HS-5 (cell line): ENCODE data around the gene VKORC1.
A peak's percentile ranks its signal among the peaks of the same experiment; 100 is the strongest.
"Not testable (repeated sequence)": the region's sequence is repeated elsewhere in the genome, so short reads cannot be mapped to it uniquely, and the experiment has no call there.

ENCODE experiments used
- DNase-seq: peaks from one replicate; pipeline ENCODE4 v3.0.0-alpha.2; 2012; ENCODE audit warnings: low read depth

Gene VKORC1

DNA sequence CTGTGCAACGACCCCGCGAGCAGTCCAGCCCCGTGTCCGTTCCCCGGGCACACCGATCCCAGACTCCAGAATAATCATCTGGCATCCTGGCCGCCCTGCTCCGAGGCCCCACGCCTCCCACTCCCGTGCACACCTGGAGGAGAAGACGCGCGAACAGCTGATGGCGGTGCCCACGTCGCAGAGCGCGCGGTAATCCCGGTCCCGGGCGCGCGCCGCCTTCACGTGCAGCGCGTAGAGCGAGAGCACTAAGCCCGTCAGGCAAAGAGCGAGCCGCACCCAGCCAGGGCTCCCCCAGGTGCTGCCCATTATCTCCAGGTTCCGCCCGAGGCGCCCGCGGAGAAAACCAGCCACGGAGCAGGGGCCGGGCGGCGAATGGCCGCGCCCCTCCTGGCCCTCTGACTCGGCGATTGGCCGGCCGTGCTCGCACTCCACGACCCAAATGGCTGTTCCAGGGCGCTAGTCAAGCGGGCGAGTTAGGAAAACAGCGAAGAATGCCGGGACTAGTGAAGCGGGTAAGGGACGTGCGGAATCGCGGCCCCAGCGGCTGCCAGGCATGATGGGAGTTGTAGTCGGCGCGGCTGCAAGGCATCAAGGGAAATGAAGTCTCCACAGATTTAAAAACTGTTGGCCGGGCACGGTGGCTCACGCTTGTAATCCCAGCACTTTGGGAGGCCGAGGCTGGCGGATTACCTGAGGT, at the start of gene VKORC1:
VKORC1 (minus strand) TSS at position 374 of the 697 bp plus-strand sequence; CDS start at position 306, 68 bp downstream.
- peak; percentile 96 for DNase-seq

DNA sequence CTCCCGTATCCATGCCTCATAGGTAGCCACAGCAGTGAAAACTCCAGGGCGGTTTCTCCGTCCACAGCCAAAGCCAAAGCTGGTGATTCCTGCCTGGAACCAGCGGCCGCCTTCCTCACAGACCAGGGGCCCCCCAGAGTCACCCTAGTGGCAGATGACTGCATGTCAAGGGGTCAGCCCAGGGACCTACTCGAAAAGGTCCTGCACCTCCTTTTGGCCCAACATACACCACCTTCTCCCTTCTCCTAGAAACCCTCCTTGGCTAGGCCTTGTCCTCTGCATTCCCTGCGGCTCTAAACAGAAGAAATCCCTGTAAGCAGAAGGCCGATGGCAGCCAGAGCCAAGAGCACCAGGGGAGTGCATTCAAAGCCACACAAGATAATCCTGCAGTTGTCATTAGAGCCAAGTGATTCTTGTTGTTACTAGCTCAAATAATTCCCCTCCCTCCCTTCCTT, 49.1 kb upstream of the VKORC1 start:
- no peak for DNase-seq

DNA sequence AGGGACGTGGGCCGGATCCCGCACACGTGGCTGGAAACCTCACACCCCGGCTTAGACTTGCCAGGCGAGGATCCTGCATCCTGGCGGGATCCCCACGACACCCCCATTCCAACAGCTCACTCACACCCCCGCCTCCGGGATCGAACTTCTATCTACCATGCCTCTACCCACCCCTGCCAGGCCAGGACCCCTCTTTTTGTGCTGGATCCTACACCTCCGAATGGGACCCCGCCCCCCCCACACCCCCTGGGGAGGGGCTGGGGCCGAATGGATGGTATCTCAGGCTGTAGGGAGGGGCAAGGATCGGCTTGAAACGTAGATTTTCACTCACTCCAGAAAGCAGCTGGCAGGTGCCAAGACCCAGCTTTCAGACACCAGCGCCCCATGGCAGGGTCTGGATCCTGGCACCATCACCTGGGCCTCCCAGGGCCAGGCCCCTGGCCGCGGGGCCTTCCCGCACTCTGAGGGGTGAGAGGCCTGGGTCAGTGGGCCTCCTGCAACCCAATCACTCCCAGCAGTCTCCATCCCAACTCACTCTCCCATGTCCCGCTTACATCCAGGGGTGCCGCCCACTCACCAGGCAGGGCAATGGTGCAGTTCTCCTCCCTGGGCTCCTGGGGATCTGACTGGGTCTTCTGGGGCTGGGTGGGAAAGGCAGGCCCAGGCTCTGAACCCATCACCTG, 48.6 kb upstream of the VKORC1 start:
- no peak for DNase-seq

DNA sequence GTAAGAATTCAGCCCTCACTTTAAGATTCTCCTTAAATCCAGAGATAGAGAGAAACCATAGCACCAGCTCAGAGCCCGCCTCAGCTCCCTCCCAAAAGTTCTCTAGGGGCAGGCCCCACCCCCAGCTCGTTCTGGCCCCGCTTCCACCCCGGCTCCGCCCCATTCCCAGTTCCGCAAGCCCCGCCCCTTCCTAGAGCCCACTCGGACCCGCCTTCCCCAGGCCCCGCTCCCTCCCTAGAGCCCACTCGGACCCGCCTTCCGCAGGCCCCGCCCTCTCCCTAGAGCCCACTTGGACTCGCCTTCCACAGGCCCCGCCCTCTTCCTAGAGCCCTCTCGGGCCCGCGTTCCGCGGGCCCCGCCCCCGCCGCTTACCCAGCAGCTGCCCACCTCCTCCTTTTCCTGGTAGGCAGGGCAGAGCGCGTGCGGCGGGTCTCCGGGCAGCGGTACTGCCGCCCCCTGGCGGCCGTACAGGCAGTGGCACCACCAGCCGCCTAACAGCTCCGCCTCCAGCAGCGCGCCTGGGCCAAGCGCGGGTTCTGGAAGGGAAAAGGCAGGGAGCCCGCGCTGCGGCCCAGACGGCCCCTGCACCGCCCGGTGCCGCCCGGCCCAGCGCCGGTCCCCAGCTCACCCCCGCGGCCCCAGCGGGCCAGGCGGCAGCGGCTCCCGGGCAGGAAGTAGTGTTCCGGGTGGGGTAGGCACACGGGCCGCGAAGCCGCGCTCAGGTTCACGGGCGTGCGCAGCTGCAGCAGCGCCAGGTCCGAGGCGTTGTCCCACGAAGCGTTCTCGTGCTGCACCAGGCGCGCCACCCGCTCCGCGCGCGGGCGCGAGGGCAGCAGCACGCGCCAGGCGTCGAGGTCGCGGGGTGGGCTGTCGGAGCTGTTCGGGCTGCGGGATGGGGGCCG, 47.8 kb upstream of the VKORC1 start:
- peak; percentile 94 for DNase-seq

DNA sequence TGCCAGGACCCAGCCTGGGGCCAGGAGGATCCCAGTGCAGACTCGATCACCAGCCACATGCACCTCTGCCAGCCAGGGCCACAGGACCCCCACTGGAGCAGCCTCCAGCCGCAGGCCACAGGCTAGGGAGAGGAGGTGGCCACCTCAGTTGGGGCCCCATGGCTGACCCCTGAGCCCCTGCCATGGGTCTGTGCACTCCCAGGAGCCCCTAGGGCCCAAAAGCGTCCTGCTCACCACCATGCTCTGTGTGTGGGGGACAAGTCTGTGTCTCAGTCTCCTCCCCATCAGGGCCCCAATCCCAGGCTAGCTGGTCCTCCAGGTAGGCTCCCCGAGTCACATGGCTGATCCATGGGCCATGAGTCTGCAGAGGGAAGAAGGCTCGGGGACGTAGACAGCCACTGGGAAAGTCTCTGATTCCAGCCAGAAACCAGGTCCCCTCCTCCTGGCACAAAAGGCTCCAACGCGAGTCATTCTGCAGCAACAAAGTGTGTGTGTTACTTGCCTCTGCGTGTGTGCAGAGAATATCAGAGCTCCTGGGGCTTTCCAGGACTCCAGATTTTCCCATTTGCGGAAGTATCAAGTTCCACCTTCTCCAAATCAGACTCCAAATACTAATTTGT, 47.0 kb upstream of the VKORC1 start:
- DNase-seq = no peak

DNA sequence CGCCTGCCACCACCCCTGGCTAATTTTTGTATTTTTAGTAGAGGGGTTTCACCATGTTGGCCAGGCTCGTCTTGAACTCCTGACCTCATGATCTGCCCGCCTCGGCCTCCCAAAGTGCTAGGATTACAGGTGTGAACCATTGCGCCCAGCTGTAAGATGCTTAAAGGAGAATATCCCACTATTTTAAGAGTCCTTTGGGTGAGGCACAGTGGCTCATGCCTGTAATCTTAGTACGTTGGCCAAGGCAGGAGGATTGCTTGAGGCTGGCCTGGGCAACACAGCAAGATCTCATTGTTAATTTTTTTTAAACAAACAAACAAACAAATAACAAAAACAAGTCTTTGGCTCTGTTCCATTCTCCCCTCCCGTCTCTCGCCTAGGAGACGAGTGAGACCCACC, 46.5 kb upstream of the VKORC1 start:
- not testable (repeated sequence) for DNase-seq

DNA sequence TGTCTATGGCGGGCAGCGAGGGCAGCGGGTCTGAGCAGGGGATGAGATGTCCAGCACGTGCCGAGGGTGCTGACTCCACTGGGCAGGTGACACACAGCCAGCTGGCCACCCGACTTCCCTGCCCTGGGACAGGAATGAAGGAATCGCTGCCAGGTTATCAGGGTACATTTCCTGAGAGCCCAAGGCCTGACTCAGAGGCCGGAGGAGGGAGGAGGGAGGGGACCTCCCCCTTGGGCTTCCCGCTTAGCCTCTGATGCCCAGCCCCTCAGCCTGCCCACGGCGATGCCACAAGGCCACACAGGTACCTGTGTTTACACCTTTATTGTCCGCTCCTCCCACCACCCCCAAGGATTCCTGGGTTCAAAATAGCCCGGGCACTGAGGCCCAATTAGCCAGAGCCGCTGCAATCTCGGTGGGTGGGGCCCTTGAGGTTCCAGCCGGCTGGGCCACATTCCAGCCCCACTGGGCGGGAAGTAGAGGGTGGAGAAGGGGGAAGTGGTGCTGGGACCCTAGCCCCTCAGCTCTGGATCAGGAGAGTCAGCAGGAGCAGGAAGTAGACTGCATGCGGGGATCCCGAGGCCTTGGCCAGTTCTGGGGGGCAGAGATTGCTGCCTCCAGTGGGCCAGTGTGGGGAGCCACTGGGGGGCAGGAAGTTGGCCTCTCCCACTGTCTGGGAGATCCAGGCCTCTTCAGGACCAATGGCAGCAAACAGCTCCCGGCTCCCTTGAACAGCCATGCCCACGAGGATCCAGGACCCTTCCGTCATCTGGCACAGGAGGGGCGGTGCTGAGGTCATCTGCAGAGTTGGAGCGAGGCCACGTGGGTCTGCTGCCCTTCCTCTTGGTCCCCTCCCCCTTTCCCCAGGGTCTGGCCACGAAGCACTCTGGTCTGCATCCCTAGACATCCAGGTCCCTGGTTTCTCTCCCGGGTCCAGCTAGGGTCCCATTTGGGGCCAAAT, 44.3 kb upstream of the VKORC1 start:
- peak; percentile 78 for DNase-seq

DNA sequence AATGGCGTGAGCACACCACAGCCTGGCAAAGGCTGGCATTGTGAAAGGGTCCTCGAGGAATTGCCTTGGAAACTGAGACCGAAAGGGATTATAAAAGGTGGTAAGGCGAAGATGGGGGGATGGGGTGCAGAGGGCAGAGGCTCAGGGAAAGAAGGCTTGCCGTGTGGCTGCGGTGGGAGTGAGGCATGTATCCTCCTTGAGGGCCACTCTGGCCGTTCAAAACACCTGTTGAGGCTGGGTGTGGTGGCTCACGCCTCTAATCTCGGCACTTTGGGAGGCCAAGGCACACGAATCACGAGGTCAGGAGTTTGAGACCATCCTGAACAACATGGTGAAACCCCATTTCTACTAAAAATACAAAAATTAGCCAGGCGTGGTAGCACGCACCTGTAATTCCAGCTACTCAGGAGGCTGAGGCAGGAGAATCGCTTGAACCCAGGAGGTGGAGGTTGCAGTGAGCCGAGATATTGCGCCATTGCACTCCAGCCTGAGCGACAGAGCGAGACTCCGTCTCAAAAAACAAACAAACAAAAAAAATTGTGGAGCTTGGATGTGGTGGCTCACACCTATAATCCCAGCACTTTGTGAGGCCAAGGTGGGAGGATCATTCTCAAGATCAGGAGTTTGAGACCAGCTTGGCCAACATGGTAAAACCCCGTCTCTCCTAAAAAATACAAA, 42.4 kb upstream of the VKORC1 start:
- DNase-seq = not testable (repeated sequence)

DNA sequence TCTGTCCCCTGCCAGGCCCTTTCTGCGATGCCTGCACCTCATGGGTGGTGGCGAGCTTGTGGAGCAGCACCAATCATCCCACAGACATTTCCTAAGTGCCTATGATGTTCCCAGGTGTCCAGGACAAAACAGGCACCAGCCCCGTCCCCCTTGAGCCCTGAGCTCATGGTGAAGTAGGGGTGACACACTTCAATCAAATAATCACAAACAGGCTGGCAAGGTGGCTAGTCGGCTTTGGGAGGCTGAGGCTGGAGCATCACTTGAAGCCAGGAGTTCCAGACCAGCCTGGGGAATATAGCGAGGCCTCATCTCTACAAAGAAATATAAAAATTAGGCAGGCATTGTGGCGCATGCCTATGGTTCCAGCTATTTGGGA, 41.7 kb upstream of the VKORC1 start:
- no peak for DNase-seq

DNA sequence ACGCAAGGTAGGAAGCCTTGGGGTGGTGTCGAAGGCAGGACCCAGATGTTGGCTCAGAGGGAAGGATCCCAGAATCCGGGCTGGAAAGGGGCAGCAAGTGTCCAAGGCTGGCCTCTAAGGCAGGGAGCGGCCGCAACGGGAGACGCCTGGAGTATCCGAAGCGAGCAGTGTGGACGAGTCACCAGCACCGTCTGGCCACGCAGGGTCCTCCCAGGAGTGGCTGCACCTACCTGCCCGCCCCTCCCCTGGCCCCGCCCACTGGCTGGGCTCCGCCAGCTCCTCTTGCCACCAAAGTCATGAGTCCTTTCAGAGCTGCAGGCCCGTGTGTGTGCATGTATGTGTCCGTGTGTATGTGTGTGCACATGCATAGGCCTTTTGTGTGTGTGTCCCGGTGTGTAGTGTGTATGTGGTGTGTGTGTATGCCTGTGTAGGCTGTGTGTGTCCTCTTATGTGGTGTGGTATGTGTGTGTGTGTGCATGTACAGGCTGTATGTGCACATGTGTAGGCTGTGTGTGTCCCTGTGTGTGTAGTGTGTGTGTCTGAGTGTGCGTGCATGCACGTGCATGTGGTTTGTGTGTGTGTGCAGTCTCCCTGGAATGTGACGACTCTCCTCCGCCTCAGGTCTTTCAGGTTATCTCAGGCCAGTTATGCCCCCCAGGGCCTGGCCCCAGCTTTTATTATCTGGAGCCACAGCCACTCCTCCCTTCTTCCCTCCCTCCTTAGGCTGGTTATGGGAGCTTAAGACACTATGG, 41.1 kb upstream of the VKORC1 start, which contains the start of gene PRSS8:
PRSS8 (minus strand) TSS at position 193 of the 752 bp plus-strand sequence. CDS start 229 bp downstream, outside the sequence.
- no peak for DNase-seq

DNA sequence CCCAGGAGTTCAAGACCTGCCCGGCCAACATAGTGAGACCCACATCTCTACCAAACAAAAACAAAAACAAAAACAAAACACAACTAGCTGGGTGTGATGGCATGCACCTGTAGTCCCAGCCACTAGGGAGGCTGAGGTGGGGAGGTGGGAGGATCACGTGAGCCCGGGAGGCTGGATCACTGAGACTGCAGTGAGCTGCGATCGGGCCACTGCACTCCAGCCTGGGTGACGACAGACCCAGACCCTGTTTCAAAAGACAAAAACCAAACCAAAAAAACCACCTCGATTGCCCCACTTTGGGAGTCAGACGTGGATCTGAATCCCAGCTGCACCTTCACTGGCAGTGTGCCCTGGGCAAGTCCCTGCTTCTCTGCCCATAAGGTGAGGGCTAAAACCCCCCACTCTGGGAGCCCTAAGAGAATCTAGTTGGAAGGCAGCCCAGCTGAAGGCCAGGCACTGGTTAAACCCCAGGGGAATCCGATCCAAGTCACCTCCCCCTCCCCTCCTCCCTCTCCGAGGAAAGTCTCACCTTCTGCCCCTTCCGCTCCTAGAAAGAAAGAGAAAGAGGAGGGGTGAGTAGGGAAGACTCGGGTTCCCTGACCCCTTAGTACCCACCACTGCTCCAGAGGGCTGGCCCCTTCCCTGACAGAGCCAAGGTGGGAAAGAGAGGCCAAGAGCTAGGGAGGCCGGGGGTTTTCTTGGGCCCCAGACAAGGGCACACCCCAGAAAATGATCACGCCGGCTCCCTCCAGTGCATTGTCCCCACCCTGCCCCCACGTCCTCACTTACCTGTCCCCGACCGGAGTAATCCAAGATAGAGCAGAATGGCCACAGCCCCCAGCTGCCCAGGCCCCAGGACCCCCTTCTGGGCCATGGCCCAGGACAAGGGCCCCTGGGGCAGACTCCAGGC, 40.3 kb upstream of the VKORC1 start:
- DNase-seq = no peak

DNA sequence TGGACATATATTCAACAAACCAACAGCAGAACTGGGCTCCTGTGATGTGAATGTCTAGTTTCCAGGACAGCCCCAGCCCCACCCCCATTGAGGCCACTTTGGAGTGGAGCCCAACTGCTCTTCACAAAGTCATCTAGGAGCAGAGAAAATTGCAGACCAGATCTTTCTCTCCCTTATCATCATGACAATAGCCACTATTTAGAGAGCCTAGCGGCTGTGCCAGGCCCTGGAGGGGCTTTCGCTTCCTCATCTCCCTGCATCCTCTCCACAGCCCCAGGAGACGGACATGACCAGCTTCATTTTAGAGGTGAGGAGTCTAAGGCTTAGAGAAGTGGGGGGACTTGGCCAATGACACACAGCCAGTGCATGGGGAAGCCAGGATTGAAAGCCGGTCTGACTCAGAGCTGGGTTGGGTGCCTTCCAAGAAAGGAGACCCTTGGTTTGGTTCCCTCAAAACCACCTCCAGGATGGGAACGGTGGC, 39.5 kb upstream of the VKORC1 start:
- no peak for DNase-seq

DNA sequence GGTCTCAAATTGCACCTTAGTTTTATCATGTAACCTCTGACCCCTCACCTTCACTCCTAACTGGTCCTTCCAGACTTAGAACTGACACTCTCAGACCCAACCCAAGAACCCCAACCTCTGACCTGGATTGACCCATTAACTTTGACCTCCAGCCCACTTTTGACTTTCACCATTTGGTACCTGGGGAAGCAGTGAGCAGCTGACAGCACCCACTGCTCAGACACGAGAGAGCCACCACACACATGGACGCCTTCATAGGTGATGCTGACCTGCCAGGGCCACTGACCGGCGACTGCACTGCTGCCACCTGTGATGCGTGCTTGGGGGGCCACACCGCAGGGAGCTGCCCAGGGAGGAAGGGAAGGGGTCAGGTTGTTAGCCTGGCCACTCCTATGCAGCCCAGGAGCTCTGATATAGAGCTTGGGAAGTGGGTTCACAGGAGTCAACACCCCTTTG, 38.5 kb upstream of the VKORC1 start:
- no peak for DNase-seq

DNA sequence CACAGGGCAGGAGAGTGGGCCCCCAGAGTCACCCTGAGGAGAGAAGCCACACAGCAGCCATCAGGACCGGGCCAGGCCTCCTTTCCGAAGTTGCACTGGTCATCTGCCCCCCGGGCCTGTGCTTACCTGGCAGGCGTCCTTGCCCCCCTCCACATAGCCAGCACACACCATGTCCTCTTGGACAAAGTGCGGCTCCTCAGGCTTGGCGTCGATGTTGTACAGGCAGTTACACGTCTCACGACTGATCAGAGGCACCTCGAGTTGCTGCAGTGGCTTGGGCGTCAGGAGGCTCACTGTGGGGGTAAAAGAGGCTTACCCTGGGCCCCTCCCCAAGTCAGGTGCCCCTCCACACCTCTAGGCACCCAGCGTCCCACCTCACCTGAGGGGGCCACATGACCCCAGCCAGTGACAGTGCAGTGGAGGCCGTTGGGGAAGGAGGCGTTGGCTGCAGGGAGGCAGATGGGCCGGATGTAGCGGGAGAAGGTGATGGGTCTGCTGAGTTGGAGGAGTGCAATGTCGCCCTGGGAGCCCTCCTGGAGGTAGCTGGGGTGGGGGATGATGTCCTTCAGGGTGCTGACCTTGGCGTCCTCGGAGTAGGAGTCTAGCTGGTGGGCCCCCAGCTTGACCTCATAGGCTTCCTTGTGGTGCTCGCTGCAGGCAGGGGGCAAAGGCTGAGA, 37.8 kb upstream of the VKORC1 start:
- no peak for DNase-seq

DNA sequence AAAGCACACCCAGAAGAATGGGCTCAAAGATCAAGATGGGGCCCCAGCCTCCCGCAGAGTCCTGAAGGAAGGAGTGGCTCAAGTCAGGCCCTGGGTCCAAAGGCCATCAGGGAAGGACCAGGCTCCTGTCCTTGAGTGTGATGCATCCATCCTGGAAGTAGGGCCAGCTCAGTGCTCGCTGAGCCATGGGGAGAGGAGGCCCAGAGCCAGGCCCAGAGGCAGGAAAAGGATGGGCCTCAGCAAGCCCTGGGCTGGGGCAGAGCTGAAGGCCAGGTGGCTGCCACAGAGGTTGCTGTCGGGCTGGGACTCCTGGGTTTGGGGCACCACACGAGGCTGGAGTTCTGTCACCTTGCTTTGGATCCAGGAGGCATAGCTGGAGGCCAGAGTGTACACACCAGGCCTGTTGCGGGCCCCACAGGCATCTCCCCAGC, 37.3 kb upstream of the VKORC1 start:
- DNase-seq = no peak

DNA sequence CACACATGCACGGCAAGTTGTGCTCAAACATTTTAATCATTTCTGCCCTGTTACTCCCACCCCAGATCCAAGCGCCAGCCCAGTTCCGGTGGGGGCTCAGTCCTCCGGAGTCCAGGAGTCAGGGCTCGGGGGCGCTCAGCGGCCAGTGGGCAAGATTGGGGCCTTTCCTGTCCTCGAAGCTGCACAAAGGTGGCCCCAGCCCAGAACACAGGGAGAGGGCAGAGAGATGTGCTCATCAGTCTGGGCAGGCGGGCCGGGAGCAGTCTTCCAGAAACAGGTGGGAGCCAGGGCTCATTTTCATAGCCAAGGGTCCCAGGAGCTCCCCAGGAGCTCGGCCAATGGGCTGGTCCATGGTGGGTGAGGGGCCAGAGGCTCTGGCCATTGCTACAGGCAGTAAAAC, 36.8 kb upstream of the VKORC1 start:
- DNase-seq = no peak

DNA sequence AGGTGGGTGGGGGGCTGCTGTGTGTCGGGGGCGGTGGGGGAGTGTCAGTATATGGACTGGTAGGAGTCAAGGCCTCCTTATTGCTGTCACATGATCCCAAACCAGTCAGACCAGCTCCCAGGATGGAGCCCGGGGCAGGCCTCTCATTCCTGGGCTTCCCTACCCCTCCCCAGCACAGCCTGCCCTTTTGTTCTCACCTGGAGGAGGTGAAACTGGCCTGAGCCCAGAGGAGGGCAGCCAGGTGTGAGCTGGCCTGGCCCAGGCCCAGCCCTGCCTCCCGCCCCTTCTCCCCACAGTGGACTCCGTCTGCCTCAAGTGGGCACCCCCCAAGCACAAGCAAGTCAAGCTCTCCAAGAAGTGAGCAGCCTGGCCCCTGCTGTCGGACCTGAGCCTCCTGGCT, 36.3 kb upstream of the VKORC1 start:
- DNase-seq = no peak
